Liver (tissue), 9 donors: ENCODE results near the gene SPI1. TPM values are rescaled to one million over a fixed set of nuclear protein-coding genes. Genes with fewer than 3 reads are reported as not detected.
A peak's percentile ranks its signal among the peaks of the same experiment; 100 is the strongest.

Experiments
- DNase-seq: peaks from one replicate; pipeline ENCODE4 v3.0.0-alpha.2; 2017; ENCODE audit warnings: low spot score
- H3K27ac ChIP-seq, 2 donors: one replicate each; pipeline ENCODE4 v1.7.0; 2013; ENCODE audit warnings: inconsistent platforms in 2 of 2, low read length in 2 of 2, control low read depth in 1 of 2, low read depth in 1 of 2, mild to moderate bottlenecking in 1 of 2
- H3K27me3 ChIP-seq, 4 donors: one replicate each; pipeline versions ENCODE4 v1.6.1 to v1.7.0; 2013; ENCODE audit warnings: low read length in 3 of 4, inconsistent platforms in 1 of 4, mild to moderate bottlenecking in 1 of 4, moderate library complexity in 1 of 4; ENCODE audit not compliant: control insufficient read depth in 4 of 4, insufficient read depth in 4 of 4
- H3K36me3 ChIP-seq, 4 donors: one replicate each; pipeline versions ENCODE4 v1.6.1 to v1.7.0; 2013; ENCODE audit warnings: low read length in 3 of 4, mild to moderate bottlenecking in 3 of 4, low read depth in 1 of 4, moderate library complexity in 1 of 4; ENCODE audit not compliant: control insufficient read depth in 4 of 4, insufficient read depth in 3 of 4
- H3K4me1 ChIP-seq, 4 donors: one replicate each; pipeline versions ENCODE4 v1.6.1 to v1.7.0; 2013; ENCODE audit warnings: low read length in 3 of 4, mild to moderate bottlenecking in 3 of 4, moderate library complexity in 1 of 4; ENCODE audit not compliant: control insufficient read depth in 4 of 4, insufficient read depth in 4 of 4
- H3K4me3 ChIP-seq, 3 donors: one replicate each; pipeline versions ENCODE4 v1.6.1 to v1.7.0; 2013; ENCODE audit warnings: low read length in 3 of 3, control low read depth in 1 of 3, low read depth in 1 of 3, mild to moderate bottlenecking in 1 of 3
- H3K9ac ChIP-seq, 2 donors: one replicate each; pipeline ENCODE4 v1.7.0; 2013; ENCODE audit warnings: low read length in 2 of 2, mild to moderate bottlenecking in 2 of 2, moderate library complexity in 2 of 2, control low read depth in 1 of 2, low read depth in 1 of 2
- H3K9me3 ChIP-seq, 4 donors: one replicate each; pipeline versions ENCODE4 v1.6.1 to v1.7.0; 2013; ENCODE audit warnings: low read length in 3 of 4; ENCODE audit not compliant: control insufficient read depth in 4 of 4
- ATF3 ChIP-seq: IDR thresholded peaks from 2 replicates; pipeline ENCODE4 v1.6.1; 2016; ENCODE audit warnings: antibody characterized with exemption
- CTCF ChIP-seq: fragments of 150-350 bp; IDR thresholded peaks from 2 replicates; pipeline ENCODE4 v1.5.1; 2017; ENCODE audit warnings: improper control_type of control experiment, low read depth, low read length; ENCODE audit not compliant: missing input control
- EGR1 ChIP-seq, 2 donors: IDR thresholded peaks; 2 replicates each; pipeline ENCODE4 v1.6.1; 2016 to 2018; ENCODE audit warnings: antibody characterized with exemption in 2 of 2, low read depth in 2 of 2
- FOXA1 ChIP-seq: IDR thresholded peaks from 2 replicates; pipeline ENCODE4 v1.6.1; 2016; ENCODE audit warnings: antibody characterized with exemption
- FOXA2 ChIP-seq: IDR thresholded peaks from 2 replicates; pipeline ENCODE4 v1.6.1; 2016; ENCODE audit warnings: antibody characterized with exemption
- GABPA ChIP-seq, 2 donors: IDR thresholded peaks in 1 of 2; conservative IDR thresholded peaks in 1 of 2; 2 replicates each; pipeline ENCODE4 v1.6.1; 2016; ENCODE audit warnings: antibody characterized with exemption in 2 of 2, mild to moderate bottlenecking in 1 of 2, moderate library complexity in 1 of 2
- HNF4A ChIP-seq, 2 donors: conservative IDR thresholded peaks; 2 replicates each; pipeline ENCODE4 v1.6.1; 2016; ENCODE audit warnings: antibody characterized with exemption in 2 of 2, mild to moderate bottlenecking in 2 of 2
- MAX ChIP-seq: IDR thresholded peaks from 2 replicates; pipeline ENCODE4 v1.6.1; 2016; ENCODE audit warnings: antibody characterized with exemption
- NR2F2 ChIP-seq: IDR thresholded peaks from 2 replicates; pipeline ENCODE4 v1.6.1; 2016; ENCODE audit warnings: antibody characterized with exemption
- SP1 ChIP-seq: IDR thresholded peaks from 2 replicates; pipeline ENCODE4 v1.6.1; 2018; ENCODE audit warnings: antibody characterized with exemption, mild to moderate bottlenecking
- TAF1 ChIP-seq: conservative IDR thresholded peaks from 2 replicates; pipeline ENCODE4 v1.6.1; 2016; ENCODE audit warnings: antibody characterized with exemption, mild to moderate bottlenecking
- YY1 ChIP-seq: IDR thresholded peaks from 2 replicates; pipeline ENCODE4 v1.6.1; 2016; ENCODE audit warnings: antibody characterized with exemption, mild to moderate bottlenecking
- ZBTB33 ChIP-seq: IDR thresholded peaks from 2 replicates; pipeline ENCODE4 v1.6.1; 2016; ENCODE audit warnings: antibody characterized with exemption
- WGBS: extraction: QIAGEN DNeasy Blood & Tissue Kit; methylation state at CpG from one replicate; pipeline ENCODE4 v1.1.7; 2013; 5-methylcytosine and 5-hydroxymethylcytosine counted together
- polyA plus RNA-seq, 2 donors: library from polyadenylated mRNA; stranded (reverse) in 1 of 2; unstranded in 1 of 2; fragments of 200-250 nt in 1 of 2; fragments of >200 nt in 1 of 2; fragmentation: Nextera tagmentation in 1 of 2; extraction: Ambion mirVana in 1 of 2; gene quantifications; one replicate each; pipeline versions ENCODE4 v1.2.1 to v1.2.3, GENCODE V29; 2013 to 2015
- total RNA-seq, 2 donors: library from RNA; depleted of rRNA; stranded (reverse); fragments of >200 nt; gene quantifications; one replicate each; pipeline ENCODE4 v1.2.3, GENCODE V29; 2014
- donor health status: healthy.
- donor health status: healthy.
- donor health status: healthy.
- donor health status: healthy.
- donor health status: healthy.

The SPI1 gene
- total and polyA plus RNA-seq, 4 donors = 2.3 to 14.4 (median 13.3) TPM

- DNase-seq = no peak
- Histone ChIP-seq H3K9me3 (no peaks in the 10 kb centered on the region), H3K36me3 (no peaks in the 10 kb centered on the region), H3K9ac (no peak overlapping the region), H3K27me3 (no peaks in the 10 kb centered on the region), H3K27ac (no peak overlapping the region), H3K4me3 (no peak overlapping the region), H3K4me1 (peaks cover 2 to 11% (median 7%) of the 10 kb centered on the region in 4 donors)
- 95% methylated on average over 1 of the region's 1 CpG for WGBS
- no peak for TF ChIP-seq GABPA (IDR thresholded peaks at IDR 0.05 in 1 of 2, conservative IDR thresholded peaks at IDR 0.05 in 1 of 2)
- TF ChIP-seq SP1 = no peak
- no peak for TF ChIP-seq YY1
- no peak for TF ChIP-seq MAX
- no peak for TF ChIP-seq CTCF
- no peak for TF ChIP-seq FOXA2
- no peak for TF ChIP-seq NR2F2
- no peak for TF ChIP-seq ZBTB33
Measured at GRCh38 chr11:47398551-47398950, 20.2 kb upstream of the SPI1 start.

GRCh38 chr11:47398011-47398410 lies 19.7 kb upstream of the SPI1 start:
- Histone ChIP-seq H3K27me3 (no peaks in the 10 kb centered on the region), H3K9ac (no peak overlapping the region), H3K4me1 (peaks cover 2 to 11% (median 7%) of the 10 kb centered on the region in 4 donors), H3K4me3 (no peak overlapping the region), H3K36me3 (no peaks in the 10 kb centered on the region), H3K9me3 (no peaks in the 10 kb centered on the region), H3K27ac (no peak overlapping the region)
- no peak for DNase-seq
- TF ChIP-seq TAF1 = no peak
- no peak for TF ChIP-seq EGR1 (IDR thresholded peaks at IDR 0.05; ENCODE audit: low read depth in 2 of 2)
- TF ChIP-seq HNF4A (conservative IDR thresholded peaks at IDR 0.05) = no peak
- no peak for TF ChIP-seq SP1
- no peak for TF ChIP-seq FOXA1
- TF ChIP-seq ATF3 = no peak
- WGBS = 95% methylated on average over 3 of the region's 3 CpGs

- Histone ChIP-seq H3K9ac (no peak overlapping the region), H3K4me3 (no peak overlapping the region), H3K27me3 (no peaks in the 10 kb centered on the region), H3K4me1 (peaks cover 2 to 11% (median 5%) of the 10 kb centered on the region in 4 donors), H3K9me3 (no peaks in the 10 kb centered on the region), H3K27ac (peak overlapping the region; percentile 75 to 87), H3K36me3 (no peaks in the 10 kb centered on the region)
- TF ChIP-seq EGR1 (IDR thresholded peaks at IDR 0.05; ENCODE audit: low read depth in 2 of 2) = no peak
- 92% methylated on average over 3 of the region's 3 CpGs for WGBS
- DNase-seq = no peak
Measured at GRCh38 chr11:47396049-47396320, 17.6 kb upstream of the SPI1 start.
